ENCODE measurements around the gene PSMD4. TPM values are rescaled to one million over a fixed set of nuclear protein-coding genes. Genes with fewer than 3 reads are reported as not detected.
A peak's percentile ranks its signal among the peaks of the same experiment; 100 is the strongest.

Gene PSMD4
- total and polyA plus RNA-seq, 2 of the 8 experiments (the other 6 are each of a cell fraction or from before 2014, with no cell fraction given): 216 to 284 TPM

DNA sequence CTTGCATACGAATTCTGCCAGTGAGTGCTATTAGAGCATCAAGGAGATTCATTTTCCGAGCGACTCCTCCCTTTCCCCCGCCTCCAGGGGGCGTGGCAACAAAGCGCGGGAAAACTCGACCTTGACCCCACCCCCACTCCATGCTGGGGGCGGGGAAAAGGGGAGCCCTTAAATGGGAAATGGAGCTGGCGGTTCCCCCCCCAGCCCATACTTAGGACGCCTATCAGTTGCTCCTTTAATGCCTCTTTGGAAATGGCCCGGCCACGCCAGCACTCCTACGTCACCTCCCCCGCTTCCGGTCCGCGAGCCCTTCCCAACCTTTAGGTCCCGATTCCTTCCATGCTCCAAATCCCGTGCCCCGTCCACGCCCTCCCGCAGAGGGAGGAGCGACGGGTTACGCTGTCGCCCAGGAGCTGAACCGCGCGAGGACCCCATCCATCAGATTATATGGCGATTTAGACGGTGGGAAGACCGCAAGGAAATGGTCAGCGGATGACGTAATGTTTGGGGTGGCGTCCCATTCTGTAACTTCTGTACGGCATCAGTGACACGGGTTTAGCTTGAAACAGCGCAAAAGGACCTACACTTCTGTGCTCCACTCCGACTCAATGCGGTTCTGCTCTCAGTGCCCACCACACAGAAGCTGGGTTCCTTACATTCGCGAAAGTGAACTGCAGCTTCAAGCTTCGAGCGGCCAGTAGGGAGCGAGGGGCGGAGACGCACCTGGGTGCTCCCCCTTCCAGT, 26.9 kb downstream of the PSMD4 start (continued):
- peak; percentile 75; the same call in 1 of the 2 replicates for TF ChIP-seq JUN (IDR thresholded peaks at IDR 0.05; ENCODE audit: low read depth, low read length)
- 0 out of 2 replicates have a peak, but pooled peaks have one; percentile 39 for TF ChIP-seq TCF12 (IDR thresholded peaks at IDR 0.05; ENCODE audit: low read depth, low read length)
- TF ChIP-seq, protein P1, sequence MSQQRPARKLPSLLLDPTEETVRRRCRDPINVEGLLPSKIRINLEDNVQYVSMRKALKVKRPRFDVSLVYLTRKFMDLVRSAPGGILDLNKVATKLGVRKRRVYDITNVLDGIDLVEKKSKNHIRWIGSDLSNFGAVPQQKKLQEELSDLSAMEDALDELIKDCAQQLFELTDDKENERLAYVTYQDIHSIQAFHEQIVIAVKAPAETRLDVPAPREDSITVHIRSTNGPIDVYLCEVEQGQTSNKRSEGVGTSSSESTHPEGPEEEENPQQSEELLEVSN (IDR thresholded peaks at IDR 0.05): peak; percentile 97
- no peak for TF ChIP-seq MAFK (IDR thresholded peaks at IDR 0.05; ENCODE audit: low read depth, low read length)
- TF ChIP-seq HDAC2 (IDR thresholded peaks at IDR 0.05; ENCODE audit: borderline replicate concordance in 1 of 2, low read depth in 2 of 2, low read length in 2 of 2): no peak
- no peak for TF ChIP-seq CBX5 (IDR thresholded peaks at IDR 0.05; ENCODE audit: low read depth, low read length)
- no peak for TF ChIP-seq KDM5A (IDR thresholded peaks at IDR 0.05; ENCODE audit: low read length)
- peak; percentile 92 for TF ChIP-seq SP4 (IDR thresholded peaks at IDR 0.05; ENCODE audit: low read length)
- peak; percentile 65 for TF ChIP-seq ASH2L (IDR thresholded peaks at IDR 0.05; ENCODE audit: low read length)
- TF ChIP-seq, protein P2, sequence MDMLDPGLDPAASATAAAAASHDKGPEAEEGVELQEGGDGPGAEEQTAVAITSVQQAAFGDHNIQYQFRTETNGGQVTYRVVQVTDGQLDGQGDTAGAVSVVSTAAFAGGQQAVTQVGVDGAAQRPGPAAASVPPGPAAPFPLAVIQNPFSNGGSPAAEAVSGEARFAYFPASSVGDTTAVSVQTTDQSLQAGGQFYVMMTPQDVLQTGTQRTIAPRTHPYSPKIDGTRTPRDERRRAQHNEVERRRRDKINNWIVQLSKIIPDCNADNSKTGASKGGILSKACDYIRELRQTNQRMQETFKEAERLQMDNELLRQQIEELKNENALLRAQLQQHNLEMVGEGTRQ (IDR thresholded peaks at IDR 0.05; ENCODE audit: low read length): no peak
- no peak for TF ChIP-seq SIRT6 (IDR thresholded peaks at IDR 0.05; ENCODE audit: low read length)
- peak in 1 of 2 experiments; percentile 41; a peak in 1 of 4 replicates for TF ChIP-seq SIN3A (conservative IDR thresholded peaks at IDR 0.05 in 1 of 2, IDR thresholded peaks at IDR 0.05 in 1 of 2; ENCODE audit: low read depth in 1 of 2, low read length in 2 of 2)
- TF ChIP-seq TEAD4 (IDR thresholded peaks at IDR 0.05; ENCODE audit: low read depth, low read length): no peak
- no peak for TF ChIP-seq CTBP2 (IDR thresholded peaks at IDR 0.05; ENCODE audit: borderline replicate concordance, insufficient read depth, insufficient read length, low read length)
- TF ChIP-seq BCL11A (IDR thresholded peaks at IDR 0.05; ENCODE audit: low read depth in 2 of 2, low read length in 2 of 2): no peak
- TF ChIP-seq SIX5 (IDR thresholded peaks at IDR 0.05; ENCODE audit: low read depth, low read length): no peak
- 0 out of 2 replicates have a peak, but pooled peaks have one; percentile 6 for TF ChIP-seq KDM1A (IDR thresholded peaks at IDR 0.05; ENCODE audit: borderline replicate concordance, low read length)
- peak; percentile 67 for TF ChIP-seq TAF7 (optimal IDR thresholded peaks at IDR 0.05; ENCODE audit: borderline replicate concordance, low read depth, low read length)
- TF ChIP-seq, protein P3, sequence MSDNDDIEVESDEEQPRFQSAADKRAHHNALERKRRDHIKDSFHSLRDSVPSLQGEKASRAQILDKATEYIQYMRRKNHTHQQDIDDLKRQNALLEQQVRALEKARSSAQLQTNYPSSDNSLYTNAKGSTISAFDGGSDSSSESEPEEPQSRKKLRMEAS (IDR thresholded peaks at IDR 0.05): no peak; the same call in none of the 2 replicates
- TF ChIP-seq CHD2 (IDR thresholded peaks at IDR 0.05; ENCODE audit: low read length): no peak
- peak; percentile 56 for TF ChIP-seq KDM4A (IDR thresholded peaks at IDR 0.05; ENCODE audit: low read depth, low read length, severe bottlenecking)
- peak; percentile 92 for TF ChIP-seq CREB1 (IDR thresholded peaks at IDR 0.05)
- peak; percentile 29; the same call in 1 of the 2 replicates for TF ChIP-seq SRF (IDR thresholded peaks at IDR 0.05; ENCODE audit: low read depth, low read length)

Measured in H1 (cell line).